Breast epithelium (tissue), 3 donors: ENCODE results near the gene TPRN.

Experiments
- CTCF ChIP-seq, 3 donors: fragments of 450-650 bp; IDR thresholded peaks; one replicate each; pipeline ENCODE4 v1.5.1; 2016 to 2017; ENCODE audit warnings: antibody characterized with exemption in 3 of 3, mild to moderate bottlenecking in 3 of 3, moderate library complexity in 3 of 3
- POLR2A ChIP-seq: fragments of 450-650 bp; IDR thresholded peaks from one replicate; pipeline ENCODE4 v1.6.1; 2016; ENCODE audit warnings: antibody characterized with exemption, mild to moderate bottlenecking, moderate library complexity

- TF ChIP-seq CTCF (IDR thresholded peaks at IDR 0.05) (no peak), POLR2A (no peak)
These were observed 36.4 kb upstream of the TPRN start for GRCh38 chr9:137236936-137237421.
